NCI-H748 treated with DMSO at 0.1 percent for 48 hours (cell line): ENCODE results near the gene ATE1.
A peak's percentile ranks its signal among the peaks of the same experiment; 100 is the strongest.

Experiments
- DNase-seq: peaks from one replicate; lab custom pipeline; 2025; lab: John Stamatoyannopoulos, UW

The ATE1 gene

DNA sequence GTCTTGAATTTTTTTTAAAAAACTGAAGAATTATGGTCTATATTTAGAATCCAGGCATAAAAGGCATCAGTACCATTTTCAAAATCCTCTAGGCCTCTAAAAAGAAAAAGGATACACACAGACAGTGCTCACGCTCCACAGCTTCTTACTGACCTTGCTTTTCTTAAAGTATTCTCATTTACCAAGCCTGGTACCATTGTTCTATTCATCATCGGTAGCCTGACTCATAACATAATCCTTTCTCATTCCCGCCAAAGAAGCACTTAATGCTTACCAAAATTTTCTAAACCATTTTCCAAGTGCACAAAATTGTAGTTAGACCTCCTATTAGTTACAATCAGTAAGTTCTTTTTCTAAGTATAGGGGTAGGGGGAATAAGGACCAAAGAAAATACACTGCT is 54.6 kb downstream of the ATE1 start:
- DNase-seq, result no peak

- no peak for DNase-seq
Observed at GRCh38 chr10:121870413-121870812, 57.4 kb downstream of the ATE1 start.

DNA sequence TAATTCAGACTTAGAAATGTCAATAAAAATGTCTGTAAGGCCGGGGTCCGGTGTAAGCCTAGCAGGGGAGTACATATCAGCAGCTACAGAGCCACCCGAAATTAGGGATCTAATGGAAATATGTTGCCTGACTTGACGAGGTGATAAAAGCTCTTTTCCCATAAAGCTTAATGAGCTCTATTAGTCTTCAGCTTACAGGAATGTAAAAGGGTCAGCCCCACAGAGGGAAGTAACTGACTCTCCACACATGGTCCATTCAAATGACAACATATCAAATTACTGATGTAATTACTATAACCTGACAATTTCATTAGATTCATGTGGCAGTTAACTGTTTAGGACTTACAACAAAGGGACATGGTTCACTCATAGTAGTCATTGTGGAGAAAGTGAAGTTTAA is 62.3 kb downstream of the ATE1 start:
- DNase-seq, result peak; percentile 43

- DNase-seq, result no peak
Observed at GRCh38 chr10:121864653-121865052, 63.2 kb downstream of the ATE1 start.

DNA sequence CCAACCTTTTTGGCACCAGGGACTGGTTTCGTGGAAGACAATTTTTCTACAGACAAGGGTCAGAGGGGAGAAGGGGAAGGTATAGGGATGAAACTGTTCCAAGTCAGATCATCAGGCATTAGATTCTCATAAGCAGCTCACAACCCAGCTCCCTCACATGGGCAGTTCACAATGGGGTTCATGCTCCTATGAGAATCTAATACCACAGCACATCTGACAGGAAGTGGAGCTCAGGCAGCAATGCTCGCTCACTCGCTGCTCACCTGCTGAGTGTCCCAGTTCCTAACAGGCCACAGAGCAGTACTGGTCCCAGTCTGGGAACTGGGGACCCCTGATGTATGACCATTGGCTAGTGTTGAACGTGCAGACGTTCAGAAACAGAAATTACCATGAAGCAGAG is 63.7 kb downstream of the ATE1 start:
- DNase-seq, result no peak

DNA sequence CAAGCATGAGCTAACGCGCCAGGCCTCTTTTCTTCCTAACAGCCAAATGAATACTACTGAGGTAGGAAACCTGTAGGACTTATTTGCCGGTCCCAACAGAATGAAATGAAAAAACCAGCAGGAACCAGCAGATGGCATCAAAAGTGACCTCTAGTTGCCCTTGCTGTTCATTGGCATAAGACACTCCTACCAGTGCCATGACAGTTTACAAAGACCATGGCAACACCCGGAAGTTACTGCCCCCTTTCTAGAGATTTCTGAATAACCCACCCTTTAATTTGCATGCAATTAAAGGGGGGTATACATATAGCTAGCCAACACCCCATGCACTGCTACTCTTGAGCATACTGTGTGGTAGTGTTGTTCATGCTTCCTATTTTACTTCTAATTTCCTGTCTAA is 65.2 kb downstream of the ATE1 start:
- DNase-seq, result no peak

DNA sequence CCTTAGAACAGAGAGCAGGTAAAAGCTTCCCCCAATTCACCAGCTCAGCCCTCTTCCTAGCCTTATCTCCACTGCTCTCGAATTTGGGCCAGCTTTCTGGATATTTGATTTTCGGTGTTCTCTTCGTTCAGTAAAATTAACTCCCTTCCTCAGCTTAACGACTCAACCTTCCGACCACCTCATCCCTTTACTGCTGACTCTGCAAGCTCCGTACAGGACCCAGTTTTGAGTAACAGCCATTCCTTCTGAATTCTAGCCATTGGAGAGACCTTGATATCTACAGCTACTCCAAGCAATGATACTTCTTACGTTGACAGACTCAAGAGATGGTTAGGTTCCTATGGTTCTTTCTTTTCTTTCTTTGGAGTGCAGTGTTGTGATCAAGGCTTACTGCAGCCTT is 65.8 kb downstream of the ATE1 start:
- no peak for DNase-seq

GRCh38 chr10:121860810-121861209 is 67.0 kb downstream of the ATE1 start:
- DNase-seq, result peak; percentile 20

GRCh38 chr10:121854809-121855445 is 72.9 kb downstream of the ATE1 start:
- DNase-seq, result no peak

DNA sequence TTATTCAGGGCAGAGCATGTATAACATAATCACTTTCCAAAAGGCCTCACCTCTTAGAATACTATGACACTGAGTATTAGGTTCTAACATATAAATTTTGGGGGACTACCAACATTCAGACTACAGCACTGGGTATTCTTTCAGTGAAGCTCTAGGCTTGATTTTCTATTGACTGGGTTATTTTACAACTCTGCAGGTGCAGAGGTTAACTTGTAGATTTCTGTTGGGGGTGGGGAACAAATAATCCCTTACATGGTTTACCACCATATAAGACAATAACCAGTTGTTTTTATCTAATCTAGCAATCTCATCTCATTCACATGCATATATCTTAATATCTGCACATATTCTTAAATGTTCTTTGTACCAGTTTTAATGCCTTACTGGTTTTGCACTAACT is 73.9 kb downstream of the ATE1 start:
- no peak for DNase-seq

DNA sequence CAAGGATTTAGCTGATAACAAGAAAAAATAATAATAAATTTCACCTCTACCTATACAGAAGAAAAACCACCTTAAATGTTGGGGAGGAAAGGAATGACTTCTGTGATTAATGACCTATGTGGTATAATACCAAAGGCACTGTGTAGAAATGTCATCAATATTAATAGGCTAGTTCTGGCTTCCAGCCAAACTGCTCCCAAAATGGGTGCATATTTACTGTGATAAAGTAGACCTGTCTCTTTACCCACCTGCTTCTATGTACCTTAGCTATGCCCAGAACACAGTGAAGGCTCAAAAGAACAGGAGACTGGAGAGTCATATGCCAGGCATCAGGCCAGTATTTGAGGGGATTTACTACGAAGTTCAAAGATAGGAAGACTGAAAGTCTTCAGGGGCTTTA is 76.0 kb downstream of the ATE1 start:
- no peak for DNase-seq

GRCh38 chr10:121848082-121848481 is 79.7 kb downstream of the ATE1 start:
- DNase-seq, result no peak

DNA sequence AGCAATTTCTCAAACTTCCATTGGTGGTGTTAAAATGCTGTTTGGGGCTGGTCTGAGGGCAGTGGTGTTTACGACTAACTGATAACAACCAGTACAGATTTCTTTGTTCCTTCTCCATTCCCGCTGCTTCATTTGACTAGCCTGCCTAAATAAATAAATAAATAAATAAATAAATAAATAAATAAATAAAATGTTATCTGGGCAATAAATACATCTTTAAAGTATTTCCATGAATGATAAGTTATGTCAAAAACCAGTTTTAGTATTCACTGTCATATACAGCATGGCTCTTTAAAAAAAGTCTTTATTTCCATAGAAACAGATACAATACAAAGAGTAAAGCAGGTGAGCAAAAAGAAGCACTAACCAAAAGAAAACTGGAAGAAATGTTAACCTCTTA is 81.3 kb downstream of the ATE1 start:
- no peak for DNase-seq

DNA sequence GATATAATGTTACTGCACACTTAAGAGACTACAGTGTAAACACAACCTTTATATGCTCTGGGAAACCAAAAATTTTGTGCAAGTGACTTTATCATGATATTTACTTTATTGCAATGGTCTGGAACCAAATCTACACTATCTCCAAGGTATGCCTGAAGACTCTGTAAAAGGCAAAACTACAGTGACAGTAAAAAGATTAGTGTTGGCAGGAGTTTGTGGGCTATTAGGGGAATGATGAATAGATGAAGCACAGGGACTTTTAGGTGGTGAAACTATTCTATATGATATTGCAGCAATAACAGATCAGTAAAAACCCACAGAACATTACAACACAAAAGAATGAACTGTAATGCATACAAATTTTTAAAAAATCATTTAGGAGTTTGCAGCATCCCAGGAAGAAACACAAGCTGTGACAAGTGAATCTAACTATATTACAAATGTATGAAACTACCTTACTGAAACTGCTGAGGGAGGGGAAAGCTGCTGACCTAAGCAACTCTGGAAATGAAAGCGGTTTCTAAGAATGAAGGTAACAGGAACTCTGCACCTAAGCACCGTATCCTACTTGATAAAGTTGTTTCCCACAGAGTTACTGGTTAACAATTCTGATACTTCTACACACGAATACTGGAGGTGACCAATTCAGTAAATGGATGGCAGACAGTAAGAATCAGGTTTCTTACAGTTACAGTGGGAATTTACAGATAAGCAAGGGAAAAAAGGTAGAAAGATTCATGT is 82.6 kb downstream of the ATE1 start:
- DNase-seq, result no peak

- no peak for DNase-seq
Observed at GRCh38 chr10:121844537-121844936, 83.3 kb downstream of the ATE1 start.

- no peak for DNase-seq
Observed at GRCh38 chr10:121843379-121843778, 84.5 kb downstream of the ATE1 start.

- DNase-seq, result no peak
Observed at GRCh38 chr10:121841862-121842261, 86.0 kb downstream of the ATE1 start.

DNA sequence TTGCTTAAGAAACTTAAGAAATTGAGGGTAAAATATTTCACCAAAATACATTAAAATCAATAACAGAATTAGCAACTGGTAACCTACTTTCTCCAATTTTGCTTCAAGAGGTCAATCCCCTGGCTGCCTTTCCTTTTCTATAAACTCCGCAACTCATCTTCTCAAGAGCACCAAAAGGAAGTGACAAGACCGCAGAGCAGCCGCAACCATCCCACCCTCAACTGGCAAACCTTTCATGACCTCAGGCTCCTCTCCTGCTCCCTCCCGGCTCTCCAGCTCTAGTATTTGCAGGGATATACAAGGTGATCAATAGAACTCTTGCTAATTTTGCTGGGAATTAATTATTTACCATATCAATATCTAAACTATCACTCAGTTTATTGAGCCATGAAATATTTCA is 88.9 kb downstream of the ATE1 start:
- no peak for DNase-seq

DNA sequence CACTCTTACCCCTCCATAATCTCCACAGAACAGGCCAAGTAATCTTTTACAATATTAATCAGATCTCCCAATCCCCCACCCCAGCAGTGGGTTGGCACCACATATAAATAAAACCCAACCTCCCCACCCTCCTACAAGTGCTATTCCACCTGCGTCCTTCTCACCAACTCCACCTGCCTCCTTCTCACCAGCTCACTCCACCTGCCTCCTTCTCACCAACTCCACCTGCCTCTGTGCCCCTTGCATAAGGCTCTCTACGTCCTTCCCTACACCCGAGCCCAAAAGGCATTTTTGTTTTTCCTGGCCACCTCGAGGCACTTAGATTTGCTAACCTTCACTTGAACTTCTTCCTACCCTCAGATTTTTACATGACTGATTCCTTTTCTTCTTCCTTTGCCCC is 89.7 kb downstream of the ATE1 start:
- no peak for DNase-seq

GRCh38 chr10:121836171-121836570 is 91.7 kb downstream of the ATE1 start:
- no peak for DNase-seq

- no peak for DNase-seq
Observed at GRCh38 chr10:121835376-121835775, 92.5 kb downstream of the ATE1 start.

DNA sequence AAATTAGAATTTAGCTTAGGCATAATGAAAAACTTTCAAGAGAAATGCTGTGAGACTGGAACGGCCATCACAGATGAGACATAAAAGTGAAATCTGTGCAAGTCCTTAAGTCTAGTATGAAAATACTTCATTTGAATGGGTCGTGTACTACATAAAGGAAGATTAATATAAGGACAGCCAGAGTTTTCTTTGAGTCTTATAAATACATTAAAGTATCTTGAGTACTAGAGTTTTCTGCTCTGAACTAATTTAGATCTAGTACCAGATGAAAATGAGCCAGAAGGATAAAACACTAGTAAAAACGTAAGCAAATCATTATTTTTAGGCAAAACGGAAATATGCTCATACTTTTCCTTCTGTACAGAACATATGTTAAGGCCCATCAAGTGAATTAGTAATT is 93.1 kb downstream of the ATE1 start:
- DNase-seq, result no peak

DNA sequence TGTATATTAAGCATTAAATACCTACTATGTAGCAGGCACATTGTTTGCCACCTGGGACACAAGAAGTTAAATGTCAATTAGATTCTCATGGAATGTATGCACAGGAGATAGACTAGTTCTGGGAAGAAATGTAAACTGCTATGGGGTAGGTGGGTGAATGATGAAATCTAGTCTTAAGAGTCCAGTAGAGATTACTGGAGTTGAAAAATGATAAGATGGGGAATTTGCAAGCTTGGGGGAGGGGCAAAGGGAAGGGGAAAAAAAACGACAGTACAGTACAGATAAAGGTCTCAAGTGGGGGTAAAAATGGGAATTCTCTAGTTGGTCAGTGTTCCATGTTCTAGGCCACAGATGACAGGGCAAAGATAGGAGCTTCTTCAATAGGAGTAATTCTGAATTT is 94.4 kb downstream of the ATE1 start:
- DNase-seq, result no peak

GRCh38 chr10:121832647-121833046 is 95.2 kb downstream of the ATE1 start:
- no peak for DNase-seq
